Trophoblast cell (in vitro differentiated cells and primary cell): ENCODE data around the gene EVI5.
"Not testable (repeated sequence)": the region's sequence is repeated elsewhere in the genome, so short reads cannot be mapped to it uniquely, and the experiment has no call there.

ENCODE experiments used
- DNase-seq, 2 donors: peaks; one replicate each; pipeline ENCODE4 v3.0.0-alpha.2; 2016
- H2AFZ ChIP-seq: 2 replicates; pipeline ENCODE4 v1.6.1; 2013; ENCODE audit warnings: low read length, moderate library complexity, mild to moderate bottlenecking; ENCODE audit not compliant: insufficient read depth, poor library complexity
- H2AK5ac ChIP-seq: 2 replicates; pipeline ENCODE4 v1.6.1; 2013; ENCODE audit warnings: mild to moderate bottlenecking, low read length
- H2BK120ac ChIP-seq: 2 replicates; pipeline ENCODE4 v1.6.1; 2013; ENCODE audit warnings: low read length, mild to moderate bottlenecking, moderate library complexity; ENCODE audit not compliant: insufficient read depth, poor library complexity
- H2BK12ac ChIP-seq: 2 replicates; pipeline ENCODE4 v1.6.1; 2013; ENCODE audit warnings: mild to moderate bottlenecking, low read length, moderate library complexity
- H2BK5ac ChIP-seq: 2 replicates; pipeline ENCODE4 v1.6.1; 2013; ENCODE audit warnings: low read length, low read depth, moderate library complexity, mild to moderate bottlenecking; ENCODE audit not compliant: poor library complexity
- H3K14ac ChIP-seq: 2 replicates; pipeline ENCODE4 v1.6.1; 2013; ENCODE audit warnings: mild to moderate bottlenecking, low read length
- H3K18ac ChIP-seq: 2 replicates; pipeline ENCODE4 v1.6.1; 2013; ENCODE audit warnings: mild to moderate bottlenecking, low read length
- H3K23ac ChIP-seq: 2 replicates; pipeline ENCODE4 v1.6.1; 2013; ENCODE audit warnings: low read length
- H3K27ac ChIP-seq: 2 replicates; pipeline ENCODE4 v1.5.1; 2013; ENCODE audit warnings: low read depth, mild to moderate bottlenecking, inconsistent platforms, low read length, moderate library complexity
- H3K27me3 ChIP-seq: 2 replicates; pipeline ENCODE4 v1.6.1; 2013; ENCODE audit warnings: inconsistent platforms, mild to moderate bottlenecking, low read length, moderate library complexity; ENCODE audit not compliant: insufficient read depth
- H3K36me3 ChIP-seq, 2 experiments: 1 replicate in 1 of 2; 2 replicates in 1 of 2; pipeline ENCODE4 v1.6.1; 2013; ENCODE audit warnings: low read length in 2 of 2, mild to moderate bottlenecking in 2 of 2, moderate library complexity in 1 of 2; ENCODE audit not compliant: insufficient read depth in 2 of 2, control insufficient read depth in 1 of 2
- H3K4ac ChIP-seq: 2 replicates; pipeline ENCODE4 v1.6.1; 2013; ENCODE audit warnings: low read depth, mild to moderate bottlenecking, low read length, moderate library complexity
- H3K4me1 ChIP-seq, 2 experiments: 1 replicate in 1 of 2; 2 replicates in 1 of 2; pipeline ENCODE4 v1.6.1; 2013; ENCODE audit warnings: low read length in 2 of 2, mild to moderate bottlenecking in 2 of 2, moderate library complexity in 1 of 2; ENCODE audit not compliant: insufficient read depth in 2 of 2, control insufficient read depth in 1 of 2
- H3K4me2 ChIP-seq: 2 replicates; pipeline ENCODE4 v1.6.1; 2013; ENCODE audit warnings: inconsistent platforms, mild to moderate bottlenecking, low read length, moderate library complexity
- H3K4me3 ChIP-seq: 2 replicates; pipeline ENCODE4 v1.5.1; 2013; ENCODE audit warnings: mild to moderate bottlenecking, low read depth, low read length, inconsistent platforms
- H3K79me1 ChIP-seq: one replicate; pipeline ENCODE4 v1.6.1; 2013; ENCODE audit warnings: low read length
- H3K79me2 ChIP-seq: 2 replicates; pipeline ENCODE4 v1.6.1; 2013; ENCODE audit warnings: low read length, mild to moderate bottlenecking; ENCODE audit not compliant: control insufficient read depth, insufficient read depth, poor library complexity
- H3K9ac ChIP-seq: 2 replicates; pipeline ENCODE4 v1.6.1; 2013; ENCODE audit warnings: mild to moderate bottlenecking, low read length
- H3K9me3 ChIP-seq: 2 replicates; pipeline ENCODE4 v1.6.1; 2013; ENCODE audit warnings: low read depth, mild to moderate bottlenecking, control low read depth, inconsistent platforms, low read length; ENCODE audit not compliant: insufficient read depth
- H4K12ac ChIP-seq: 2 replicates; pipeline ENCODE4 v1.6.1; 2013; ENCODE audit warnings: low read depth, mild to moderate bottlenecking, low read length, moderate library complexity
- H4K8ac ChIP-seq: 2 replicates; pipeline ENCODE4 v1.6.1; 2013; ENCODE audit warnings: low read depth, mild to moderate bottlenecking, low read length, moderate library complexity
- H4K91ac ChIP-seq: one replicate; pipeline ENCODE4 v1.6.1; 2013; ENCODE audit warnings: low read depth, mild to moderate bottlenecking, low read length, moderate library complexity
- WGBS: extraction: QIAGEN DNeasy Blood & Tissue Kit; methylation state at CpG from one replicate; pipeline ENCODE4 v1.1.7; 2013; ENCODE audit warnings: missing lambda C conversion rate; ENCODE audit not compliant: insufficient read length, insufficient coverage; ENCODE audit errors: extremely low coverage; 5-methylcytosine and 5-hydroxymethylcytosine counted together

Gene EVI5

DNA sequence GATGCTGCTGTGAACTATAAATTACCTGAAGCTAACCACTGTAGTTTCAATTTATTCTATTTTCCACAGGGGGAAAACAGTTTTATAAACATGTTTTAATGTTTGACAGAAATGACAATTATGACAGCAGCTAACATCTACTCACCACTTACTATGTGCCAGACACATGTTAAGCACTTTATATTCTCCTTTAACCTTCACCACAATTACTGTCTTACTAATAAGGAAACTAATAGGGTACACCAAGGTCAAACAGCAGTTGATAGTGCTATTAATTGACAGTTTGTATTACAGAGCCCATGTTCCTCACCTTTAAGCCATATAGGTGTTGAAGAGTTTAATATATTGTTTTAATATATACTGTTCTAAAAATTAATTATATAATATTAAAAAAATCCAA lies 146.4 kb downstream of the EVI5 start:
- Histone ChIP-seq H3K79me1 (no peaks in the 10 kb centered on the region), H3K79me2 (no peaks in the 10 kb centered on the region), H3K4me3 (no peak overlapping the region), H3K9ac (no peak overlapping the region), H4K8ac (no peak overlapping the region), H3K23ac (no peak overlapping the region), H2BK120ac (no peak overlapping the region), H2AFZ (no peak overlapping the region), H3K18ac (no peak overlapping the region), H3K4me1 (no peaks in the 10 kb centered on the region), H3K4me2 (no peak overlapping the region), H4K12ac (no peak overlapping the region), H3K27me3 (no peaks in the 10 kb centered on the region), H2BK5ac (no peak overlapping the region), H4K91ac (no peak overlapping the region), H3K36me3 (peaks cover 6 to 7% of the 10 kb centered on the region in 2 experiments), H3K27ac (no peak overlapping the region), H3K9me3 (peaks cover 4% of the 10 kb centered on the region), H2AK5ac (no peak overlapping the region), H3K14ac (no peak overlapping the region), H3K4ac (no peak overlapping the region), H2BK12ac (no peak overlapping the region)
- DNase-seq, result no peak

DNA sequence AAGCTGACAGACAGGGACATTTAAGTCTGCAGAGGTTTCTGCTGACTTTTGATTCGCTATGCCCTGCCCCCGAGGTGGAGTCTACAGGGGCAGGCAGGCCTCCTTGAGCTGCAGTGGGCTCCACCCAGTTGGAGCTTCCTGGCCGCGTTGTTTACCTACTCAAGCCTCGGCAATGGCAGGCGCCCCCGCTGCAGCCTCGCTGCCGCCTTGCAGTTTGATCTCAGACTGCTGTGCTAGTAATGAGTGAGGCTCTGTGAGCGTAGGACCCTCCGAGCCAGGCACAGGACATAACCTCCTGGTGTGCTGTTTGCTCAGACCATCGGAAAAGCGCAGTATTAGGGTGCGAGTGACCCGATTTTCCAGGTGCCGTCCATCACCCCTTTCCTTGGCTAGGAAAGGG lies 149.7 kb downstream of the EVI5 start:
- not testable (repeated sequence) for H3K4me2 ChIP-seq, H3K4me1 ChIP-seq, H3K14ac ChIP-seq, H4K91ac ChIP-seq, H3K79me1 ChIP-seq, H3K23ac ChIP-seq, H3K79me2 ChIP-seq, H4K12ac ChIP-seq, H3K9ac ChIP-seq, H2BK120ac ChIP-seq, H3K4me3 ChIP-seq, H3K27me3 ChIP-seq, H3K18ac ChIP-seq, H3K27ac ChIP-seq, H2AK5ac ChIP-seq, H3K9me3 ChIP-seq, H2BK12ac ChIP-seq, H3K36me3 ChIP-seq, H2BK5ac ChIP-seq, H3K4ac ChIP-seq, H4K8ac ChIP-seq, H2AFZ ChIP-seq, DNase-seq
- WGBS, result no CpG with 5 or more reads among the region's 16 CpGs

- peaks cover under 1 to 2% of the 10 kb centered on the region in 2 experiments for H3K36me3 ChIP-seq
- no CpG with 5 or more reads among the region's 3 CpGs for WGBS
- no peak overlapping the region for H4K8ac ChIP-seq
- no peak overlapping the region for H3K14ac ChIP-seq
- H2BK12ac ChIP-seq, result no peak overlapping the region
- no peak overlapping the region for H2AK5ac ChIP-seq
- no peak overlapping the region for H3K27ac ChIP-seq
- H3K79me2 ChIP-seq, result no peaks in the 10 kb centered on the region
- peak in 1 of 2 donors; percentile 44 for DNase-seq
- H3K79me1 ChIP-seq, result no peaks in the 10 kb centered on the region
- no peak overlapping the region for H3K4ac ChIP-seq
- no peak overlapping the region for H3K4me2 ChIP-seq
- no peak overlapping the region for H3K23ac ChIP-seq
- no peak overlapping the region for H3K9ac ChIP-seq
- H2BK120ac ChIP-seq, result no peak overlapping the region
- no peaks in the 10 kb centered on the region for H3K4me1 ChIP-seq
- H2BK5ac ChIP-seq, result no peak overlapping the region
- H3K9me3 ChIP-seq, result no peaks in the 10 kb centered on the region
- H4K91ac ChIP-seq, result no peak overlapping the region
- H4K12ac ChIP-seq, result no peak overlapping the region
- no peaks in the 10 kb centered on the region for H3K27me3 ChIP-seq
- H3K4me3 ChIP-seq, result no peak overlapping the region
- H3K18ac ChIP-seq, result no peak overlapping the region
- no peak overlapping the region for H2AFZ ChIP-seq
Observed at GRCh38 chr1:92623187-92623778, 161.6 kb downstream of the EVI5 start.

DNA sequence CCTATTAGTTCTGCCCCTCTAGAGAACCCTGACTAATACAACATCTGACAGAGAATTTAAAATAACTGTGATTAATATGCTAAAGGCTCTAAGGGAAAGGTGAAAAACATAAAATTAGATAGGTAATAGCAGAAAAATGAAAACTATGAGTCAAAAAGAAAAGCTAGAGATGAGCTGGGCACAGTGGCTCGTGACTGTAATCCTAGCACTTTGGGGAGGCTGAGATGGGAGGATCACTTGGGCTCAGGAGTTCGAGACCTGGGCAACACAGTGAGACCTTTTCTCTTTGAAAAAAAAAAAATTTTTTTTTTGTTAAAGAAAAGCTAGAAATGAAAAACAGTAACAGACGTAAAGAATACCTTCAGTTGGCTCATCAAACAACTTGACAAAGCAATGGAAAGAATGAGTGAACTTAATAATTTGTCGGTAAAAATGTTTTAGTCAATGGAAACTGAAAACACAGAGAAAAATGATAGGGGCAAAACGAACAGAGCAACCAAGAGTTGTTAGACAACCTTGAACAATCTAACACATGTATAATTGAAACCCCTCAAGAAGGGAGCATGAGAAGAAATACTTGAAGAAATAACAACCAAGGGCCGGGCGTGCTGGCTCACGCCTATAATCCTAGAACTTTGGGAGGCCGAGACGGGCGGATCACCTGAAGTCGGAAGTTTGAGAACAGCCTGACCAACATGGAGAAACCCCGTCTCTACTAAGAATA lies 165.3 kb downstream of the EVI5 start:
- H4K8ac ChIP-seq, result no peak overlapping the region
- H3K23ac ChIP-seq, result no peak overlapping the region
- H3K79me1 ChIP-seq, result no peaks in the 10 kb centered on the region
- H3K18ac ChIP-seq, result no peak overlapping the region
- peaks cover 6 to 9% of the 10 kb centered on the region in 2 experiments for H3K36me3 ChIP-seq
- no peak overlapping the region for H2AFZ ChIP-seq
- no CpG with 5 or more reads among the region's 13 CpGs for WGBS
- no peak for DNase-seq
- no peak overlapping the region for H3K27ac ChIP-seq
- no peak overlapping the region for H2BK5ac ChIP-seq
- no peaks in the 10 kb centered on the region for H3K27me3 ChIP-seq
- H2BK12ac ChIP-seq, result no peak overlapping the region
- no peak overlapping the region for H3K9ac ChIP-seq
- no peaks in the 10 kb centered on the region for H3K79me2 ChIP-seq
- H3K14ac ChIP-seq, result no peak overlapping the region
- H2AK5ac ChIP-seq, result no peak overlapping the region
- no peak overlapping the region for H4K91ac ChIP-seq
- no peak overlapping the region for H2BK120ac ChIP-seq
- H3K9me3 ChIP-seq, result peaks cover 2% of the 10 kb centered on the region
- H3K4me1 ChIP-seq, result no peaks in the 10 kb centered on the region
- no peak overlapping the region for H3K4me2 ChIP-seq
- H3K4me3 ChIP-seq, result no peak overlapping the region
- no peak overlapping the region for H3K4ac ChIP-seq
- H4K12ac ChIP-seq, result no peak overlapping the region
